HEK293 (cell line): ENCODE measurements around the gene TRIP11.

Source experiments
- BCL11A ChIP-seq: fragments of 450-650 bp; formaldehyde crosslinking; IDR thresholded peaks from 2 replicates; pipeline ENCODE4 v1.5.1; 2016; ENCODE audit warnings: low read depth, missing biosample characterization, missing genetic modification characterization
- EGR2 ChIP-seq: fragments of 450-650 bp; formaldehyde crosslinking; IDR thresholded peaks from 2 replicates; pipeline ENCODE4 v1.5.1; 2016; ENCODE audit warnings: low read depth, missing biosample characterization, missing genetic modification characterization
- HOXD13 ChIP-seq: sonication (generic); formaldehyde crosslinking; IDR thresholded peaks from 2 replicates; pipeline ENCODE4 v1.8.0; 2022; ENCODE audit warnings: missing genetic modification reagents, borderline replicate concordance
- IKZF3 ChIP-seq: fragments of 450-650 bp; IDR thresholded peaks from 2 replicates; pipeline ENCODE4 v1.5.0; 2018; ENCODE audit warnings: missing biosample characterization, mild to moderate bottlenecking, missing genetic modification characterization, moderate library complexity
- KLF16 ChIP-seq: fragments of 450-650 bp; formaldehyde crosslinking; IDR thresholded peaks from 2 replicates; pipeline ENCODE4 v1.5.1; 2017; ENCODE audit warnings: missing biosample characterization, missing genetic modification characterization
- SETDB1 ChIP-seq: IDR thresholded peaks from one replicate; pipeline ENCODE4 v1.6.1; 2017; ENCODE audit warnings: mild to moderate bottlenecking, low read length, moderate library complexity, mixed read lengths; ENCODE audit not compliant: insufficient read length
- SP2 ChIP-seq: fragments of 450-650 bp; formaldehyde crosslinking; IDR thresholded peaks from 2 replicates; pipeline ENCODE4 v1.5.1; 2016; ENCODE audit warnings: missing biosample characterization, missing genetic modification characterization
- ZBTB17 ChIP-seq: fragments of 450-650 bp; formaldehyde crosslinking; IDR thresholded peaks from 2 replicates; pipeline ENCODE4 v1.5.1; 2016; ENCODE audit warnings: missing biosample characterization, missing genetic modification characterization
- ZFP37 ChIP-seq: fragments of 450-650 bp; formaldehyde crosslinking; IDR thresholded peaks from 2 replicates; pipeline ENCODE4 v1.5.1; 2016; ENCODE audit warnings: missing biosample characterization, missing genetic modification characterization
- ZFP69B ChIP-seq: fragments of 450-650 bp; formaldehyde crosslinking; IDR thresholded peaks from 2 replicates; pipeline ENCODE4 v1.5.1; 2016; ENCODE audit warnings: missing biosample characterization, missing genetic modification characterization
- ZIC2 ChIP-seq: fragments of 450-650 bp; formaldehyde crosslinking; IDR thresholded peaks from 2 replicates; pipeline ENCODE4 v1.5.1; 2016; ENCODE audit warnings: missing biosample characterization, missing genetic modification characterization
- ZNF10 ChIP-seq: fragments of 450-650 bp; formaldehyde crosslinking; IDR thresholded peaks from 2 replicates; pipeline ENCODE4 v1.5.1; 2017; ENCODE audit warnings: missing biosample characterization, missing genetic modification characterization
- ZNF138 ChIP-seq: fragments of 450-650 bp; formaldehyde crosslinking; IDR thresholded peaks from 2 replicates; pipeline ENCODE4 v1.5.1; 2016; ENCODE audit warnings: missing biosample characterization, missing genetic modification characterization, borderline replicate concordance
- ZNF174 ChIP-seq: fragments of 450-650 bp; formaldehyde crosslinking; IDR thresholded peaks from 2 replicates; pipeline ENCODE4 v1.5.0; 2017; ENCODE audit warnings: missing biosample characterization, mild to moderate bottlenecking, missing genetic modification characterization
- ZNF19 ChIP-seq: fragments of 450-650 bp; formaldehyde crosslinking; IDR thresholded peaks from 2 replicates; pipeline ENCODE4; 2016; ENCODE audit warnings: missing biosample characterization, missing genetic modification characterization, low read depth
- ZNF211 ChIP-seq: fragments of 450-650 bp; formaldehyde crosslinking; IDR thresholded peaks from 2 replicates; pipeline ENCODE4 v1.5.1; 2016; ENCODE audit warnings: low read depth, missing biosample characterization, missing genetic modification characterization
- ZNF214 ChIP-seq: fragments of 450-650 bp; formaldehyde crosslinking; IDR thresholded peaks from 2 replicates; pipeline ENCODE4 v1.5.1; 2017; ENCODE audit warnings: missing biosample characterization, mild to moderate bottlenecking, missing genetic modification characterization, borderline replicate concordance
- ZNF24 ChIP-seq: fragments of 450-650 bp; formaldehyde crosslinking; IDR thresholded peaks from 2 replicates; pipeline ENCODE4 v1.5.1; 2016; ENCODE audit warnings: missing biosample characterization, missing genetic modification characterization
- ZNF266 ChIP-seq: fragments of 450-650 bp; formaldehyde crosslinking; IDR thresholded peaks from 2 replicates; pipeline ENCODE4 v1.5.1; 2016; ENCODE audit warnings: missing biosample characterization, missing genetic modification characterization, low read depth
- ZNF404 ChIP-seq: fragments of 450-650 bp; formaldehyde crosslinking; IDR thresholded peaks from 2 replicates; pipeline ENCODE4 v1.5.1; 2017; ENCODE audit warnings: missing biosample characterization, missing genetic modification characterization
- ZNF48 ChIP-seq: fragments of 450-650 bp; formaldehyde crosslinking; IDR thresholded peaks from 2 replicates; pipeline ENCODE4 v1.5.1; 2016; ENCODE audit warnings: missing biosample characterization, missing genetic modification characterization
- ZNF514 ChIP-seq: fragments of 450-650 bp; formaldehyde crosslinking; IDR thresholded peaks from 2 replicates; pipeline ENCODE4 v1.5.1; 2016; ENCODE audit warnings: missing biosample characterization, missing genetic modification characterization
- ZNF544 ChIP-seq: fragments of 450-650 bp; formaldehyde crosslinking; IDR thresholded peaks from 2 replicates; pipeline ENCODE4 v1.5.0; 2017; ENCODE audit warnings: missing biosample characterization, missing genetic modification characterization
- ZNF558 ChIP-seq: fragments of 450-650 bp; formaldehyde crosslinking; IDR thresholded peaks from 2 replicates; pipeline ENCODE4 v1.5.1; 2016; ENCODE audit warnings: missing biosample characterization, missing genetic modification characterization
- ZNF560 ChIP-seq: fragments of 450-650 bp; formaldehyde crosslinking; IDR thresholded peaks from 2 replicates; pipeline ENCODE4 v1.5.1; 2017; ENCODE audit warnings: missing biosample characterization, missing genetic modification characterization, borderline replicate concordance
- ZNF596 ChIP-seq: fragments of 450-650 bp; IDR thresholded peaks from 2 replicates; pipeline ENCODE4 v1.5.0; 2018; ENCODE audit warnings: missing biosample characterization, mild to moderate bottlenecking, missing genetic modification characterization, moderate library complexity
- ZNF600 ChIP-seq: fragments of 450-650 bp; formaldehyde crosslinking; IDR thresholded peaks from 2 replicates; pipeline ENCODE4 v1.5.1; 2016; ENCODE audit warnings: missing biosample characterization, missing genetic modification characterization
- ZNF658 ChIP-seq: fragments of 450-650 bp; formaldehyde crosslinking; IDR thresholded peaks from 2 replicates; pipeline ENCODE4; 2016; ENCODE audit warnings: missing biosample characterization, missing genetic modification characterization
- TF ChIP-seq, protein P1 (sequence below): fragments of 450-650 bp; formaldehyde crosslinking; IDR thresholded peaks from 2 replicates; pipeline ENCODE4 v1.5.1; 2016; ENCODE audit warnings: missing biosample characterization, missing genetic modification characterization, borderline replicate concordance
- TF ChIP-seq, protein P2 (sequence below): fragments of 450-650 bp; IDR thresholded peaks from 2 replicates; pipeline ENCODE4 v1.5.1; 2018; ENCODE audit warnings: missing biosample characterization, missing genetic modification characterization
- TF ChIP-seq, protein P3 (sequence below): fragments of 450-650 bp; formaldehyde crosslinking; IDR thresholded peaks from 2 replicates; pipeline ENCODE4 v1.5.1; 2016; ENCODE audit warnings: missing biosample characterization, missing genetic modification characterization
- TF ChIP-seq, protein P4 (sequence below): fragments of 450-650 bp; formaldehyde crosslinking; IDR thresholded peaks from 2 replicates; pipeline ENCODE4 v1.5.1; 2017; ENCODE audit warnings: missing biosample characterization, missing genetic modification characterization
- TF ChIP-seq, protein P5 (sequence below): fragments of 450-650 bp; formaldehyde crosslinking; IDR thresholded peaks from 2 replicates; pipeline ENCODE4 v1.5.1; 2016; ENCODE audit warnings: missing biosample characterization, missing genetic modification characterization

The TRIP11 gene

DNA sequence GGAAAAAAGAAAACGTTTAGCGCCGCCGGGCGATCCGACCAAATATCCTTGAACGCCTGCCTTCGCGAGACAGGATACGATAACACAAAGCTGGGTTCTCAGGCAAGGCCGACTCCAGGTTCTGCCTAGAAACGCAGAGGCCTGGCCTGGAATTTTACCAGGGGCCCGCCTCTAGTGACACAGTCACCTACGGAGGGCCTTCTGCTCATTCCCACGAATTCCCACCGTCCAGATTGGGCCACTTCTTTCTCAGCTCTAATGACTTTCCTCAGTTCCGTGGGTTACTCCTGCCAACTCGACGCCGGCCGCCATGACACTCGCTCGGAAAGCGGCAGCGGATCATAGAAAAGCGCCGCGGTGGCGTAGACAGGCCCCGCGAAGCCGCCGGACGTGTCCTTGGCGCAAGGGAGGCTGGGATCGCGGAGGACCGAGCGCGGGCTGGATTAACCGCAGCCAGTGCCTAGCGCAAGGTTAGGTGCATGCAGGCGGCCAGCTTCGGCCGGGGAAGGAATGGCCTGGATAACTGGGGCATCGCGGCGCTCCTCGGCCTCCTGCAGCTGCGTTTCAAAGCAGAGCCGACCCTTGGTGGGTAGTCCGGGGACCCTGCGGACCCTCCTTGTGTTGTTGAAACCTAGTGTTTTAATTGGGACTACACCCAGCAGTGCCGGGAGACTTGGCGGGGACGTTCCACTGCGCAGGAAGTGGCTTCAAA, at the start of gene TRIP11 (continued):
- TF ChIP-seq ZFP69B (tag by site-specific recombination) (peak; percentile 18; the same call in 1 of the 2 replicates), SETDB1 (no peak), ZNF544 (tag by site-specific recombination) (no peak), ZFP37 (tag by site-specific recombination) (no peak; the same call in 1 of the 2 replicates), HOXD13 (no peak), ZNF600 (tag by site-specific recombination) (peak; percentile 98), IKZF3 (no peak), ZNF214 (tag by site-specific recombination) (no peak), ZNF558 (no peak), ZNF211 (no peak), ZNF658 (no peak), ZNF48 (no peak), ZNF174 (tag by site-specific recombination) (no peak), ZNF596 (tag by site-specific recombination) (no peak), SP2 (peak; percentile 46), EGR2 (tag by site-specific recombination) (no peak), ZNF266 (tag by site-specific recombination) (no peak), ZNF10 (tag by site-specific recombination) (no peak), ZNF404 (tag by site-specific recombination) (no peak), BCL11A (tag by site-specific recombination) (no peak), ZNF19 (tag by site-specific recombination) (no peak), ZIC2 (tag by site-specific recombination) (no peak), ZNF138 (no peak), ZNF514 (tag by site-specific recombination) (no peak), ZNF24 (tag by site-specific recombination) (peak; percentile 11; the same call in 1 of the 2 replicates), ZNF560 (tag by site-specific recombination) (no peak), KLF16 (tag by site-specific recombination) (peak; percentile 38; the same call in 1 of the 2 replicates), ZBTB17 (tag by site-specific recombination) (peak; percentile 95)
- TF ChIP-seq, protein P1, sequence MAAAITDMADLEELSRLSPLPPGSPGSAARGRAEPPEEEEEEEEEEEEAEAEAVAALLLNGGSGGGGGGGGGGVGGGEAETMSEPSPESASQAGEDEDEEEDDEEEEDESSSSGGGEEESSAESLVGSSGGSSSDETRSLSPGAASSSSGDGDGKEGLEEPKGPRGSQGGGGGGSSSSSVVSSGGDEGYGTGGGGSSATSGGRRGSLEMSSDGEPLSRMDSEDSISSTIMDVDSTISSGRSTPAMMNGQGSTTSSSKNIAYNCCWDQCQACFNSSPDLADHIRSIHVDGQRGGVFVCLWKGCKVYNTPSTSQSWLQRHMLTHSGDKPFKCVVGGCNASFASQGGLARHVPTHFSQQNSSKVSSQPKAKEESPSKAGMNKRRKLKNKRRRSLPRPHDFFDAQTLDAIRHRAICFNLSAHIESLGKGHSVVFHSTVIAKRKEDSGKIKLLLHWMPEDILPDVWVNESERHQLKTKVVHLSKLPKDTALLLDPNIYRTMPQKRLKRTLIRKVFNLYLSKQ (tag by site-specific recombination): no peak
- TF ChIP-seq, protein P2, sequence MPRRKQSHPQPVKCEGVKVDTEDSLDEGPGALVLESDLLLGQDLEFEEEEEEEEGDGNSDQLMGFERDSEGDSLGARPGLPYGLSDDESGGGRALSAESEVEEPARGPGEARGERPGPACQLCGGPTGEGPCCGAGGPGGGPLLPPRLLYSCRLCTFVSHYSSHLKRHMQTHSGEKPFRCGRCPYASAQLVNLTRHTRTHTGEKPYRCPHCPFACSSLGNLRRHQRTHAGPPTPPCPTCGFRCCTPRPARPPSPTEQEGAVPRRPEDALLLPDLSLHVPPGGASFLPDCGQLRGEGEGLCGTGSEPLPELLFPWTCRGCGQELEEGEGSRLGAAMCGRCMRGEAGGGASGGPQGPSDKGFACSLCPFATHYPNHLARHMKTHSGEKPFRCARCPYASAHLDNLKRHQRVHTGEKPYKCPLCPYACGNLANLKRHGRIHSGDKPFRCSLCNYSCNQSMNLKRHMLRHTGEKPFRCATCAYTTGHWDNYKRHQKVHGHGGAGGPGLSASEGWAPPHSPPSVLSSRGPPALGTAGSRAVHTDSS: no peak
- TF ChIP-seq, protein P3, sequence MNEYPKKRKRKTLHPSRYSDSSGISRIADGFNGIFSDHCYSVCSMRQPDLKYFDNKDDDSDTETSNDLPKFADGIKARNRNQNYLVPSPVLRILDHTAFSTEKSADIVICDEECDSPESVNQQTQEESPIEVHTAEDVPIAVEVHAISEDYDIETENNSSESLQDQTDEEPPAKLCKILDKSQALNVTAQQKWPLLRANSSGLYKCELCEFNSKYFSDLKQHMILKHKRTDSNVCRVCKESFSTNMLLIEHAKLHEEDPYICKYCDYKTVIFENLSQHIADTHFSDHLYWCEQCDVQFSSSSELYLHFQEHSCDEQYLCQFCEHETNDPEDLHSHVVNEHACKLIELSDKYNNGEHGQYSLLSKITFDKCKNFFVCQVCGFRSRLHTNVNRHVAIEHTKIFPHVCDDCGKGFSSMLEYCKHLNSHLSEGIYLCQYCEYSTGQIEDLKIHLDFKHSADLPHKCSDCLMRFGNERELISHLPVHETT (tag by site-specific recombination): peak; percentile 63
- TF ChIP-seq, protein P4, sequence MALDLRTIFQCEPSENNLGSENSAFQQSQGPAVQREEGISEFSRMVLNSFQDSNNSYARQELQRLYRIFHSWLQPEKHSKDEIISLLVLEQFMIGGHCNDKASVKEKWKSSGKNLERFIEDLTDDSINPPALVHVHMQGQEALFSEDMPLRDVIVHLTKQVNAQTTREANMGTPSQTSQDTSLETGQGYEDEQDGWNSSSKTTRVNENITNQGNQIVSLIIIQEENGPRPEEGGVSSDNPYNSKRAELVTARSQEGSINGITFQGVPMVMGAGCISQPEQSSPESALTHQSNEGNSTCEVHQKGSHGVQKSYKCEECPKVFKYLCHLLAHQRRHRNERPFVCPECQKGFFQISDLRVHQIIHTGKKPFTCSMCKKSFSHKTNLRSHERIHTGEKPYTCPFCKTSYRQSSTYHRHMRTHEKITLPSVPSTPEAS (tag by site-specific recombination): no peak
- TF ChIP-seq, protein P5, sequence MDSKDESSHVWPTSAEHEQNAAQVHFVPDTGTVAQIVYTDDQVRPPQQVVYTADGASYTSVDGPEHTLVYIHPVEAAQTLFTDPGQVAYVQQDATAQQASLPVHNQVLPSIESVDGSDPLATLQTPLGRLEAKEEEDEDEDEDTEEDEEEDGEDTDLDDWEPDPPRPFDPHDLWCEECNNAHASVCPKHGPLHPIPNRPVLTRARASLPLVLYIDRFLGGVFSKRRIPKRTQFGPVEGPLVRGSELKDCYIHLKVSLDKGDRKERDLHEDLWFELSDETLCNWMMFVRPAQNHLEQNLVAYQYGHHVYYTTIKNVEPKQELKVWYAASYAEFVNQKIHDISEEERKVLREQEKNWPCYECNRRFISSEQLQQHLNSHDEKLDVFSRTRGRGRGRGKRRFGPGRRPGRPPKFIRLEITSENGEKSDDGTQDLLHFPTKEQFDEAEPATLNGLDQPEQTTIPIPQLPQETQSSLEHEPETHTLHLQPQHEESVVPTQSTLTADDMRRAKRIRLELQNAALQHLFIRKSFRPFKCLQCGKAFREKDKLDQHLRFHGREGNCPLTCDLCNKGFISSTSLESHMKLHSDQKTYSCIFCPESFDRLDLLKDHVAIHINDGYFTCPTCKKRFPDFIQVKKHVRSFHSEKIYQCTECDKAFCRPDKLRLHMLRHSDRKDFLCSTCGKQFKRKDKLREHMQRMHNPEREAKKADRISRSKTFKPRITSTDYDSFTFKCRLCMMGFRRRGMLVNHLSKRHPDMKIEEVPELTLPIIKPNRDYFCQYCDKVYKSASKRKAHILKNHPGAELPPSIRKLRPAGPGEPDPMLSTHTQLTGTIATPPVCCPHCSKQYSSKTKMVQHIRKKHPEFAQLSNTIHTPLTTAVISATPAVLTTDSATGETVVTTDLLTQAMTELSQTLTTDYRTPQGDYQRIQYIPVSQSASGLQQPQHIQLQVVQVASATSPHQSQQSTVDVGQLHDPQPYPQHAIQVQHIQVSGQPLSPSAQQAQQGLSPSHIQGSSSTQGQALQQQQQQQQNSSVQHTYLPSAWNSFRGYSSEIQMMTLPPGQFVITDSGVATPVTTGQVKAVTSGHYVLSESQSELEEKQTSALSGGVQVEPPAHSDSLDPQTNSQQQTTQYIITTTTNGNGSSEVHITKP (tag by site-specific recombination): peak; percentile 91
